GM12864 (cell line): Measurements from ENCODE around the gene ITSN1.

Experiments used
- DNase-seq: peaks from one replicate; pipeline ENCODE4 v3.0.0-alpha.2; 2011; ENCODE audit warnings: low read depth
- H3K4me3 ChIP-seq: 2 replicates; pipeline ENCODE4 v1.5.1; 2011; ENCODE audit warnings: mild to moderate bottlenecking, low read depth, low read length, control low read depth
- TF ChIP-seq, protein P1 (sequence below): IDR thresholded peaks from 2 replicates; pipeline ENCODE4 v1.5.1; 2011; ENCODE audit warnings: low read depth, mild to moderate bottlenecking, moderate library complexity, low read length, control low read depth, inconsistent platforms; ENCODE audit errors: missing control alignments

ITSN1 gene

DNA sequence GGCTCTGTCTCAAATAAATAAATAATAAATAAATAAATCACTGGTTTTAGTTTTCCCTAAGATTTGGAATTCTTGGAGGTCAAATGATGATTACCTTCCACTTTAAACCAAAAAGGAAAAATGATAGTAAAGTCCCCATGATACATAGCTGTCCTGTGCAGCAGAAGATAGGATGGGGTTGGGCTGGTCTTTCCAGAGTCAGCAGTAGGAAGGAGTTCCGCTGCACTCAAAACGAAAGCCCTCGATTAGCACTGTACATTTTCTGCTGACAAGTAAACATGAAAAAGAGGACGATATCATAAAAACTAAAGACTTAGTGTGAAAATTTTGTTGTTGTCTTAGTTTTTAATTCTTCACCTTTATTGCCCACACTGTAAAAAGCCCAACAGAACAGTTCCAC is 193.6 kb downstream of the ITSN1 start:
- TF ChIP-seq, protein P1, sequence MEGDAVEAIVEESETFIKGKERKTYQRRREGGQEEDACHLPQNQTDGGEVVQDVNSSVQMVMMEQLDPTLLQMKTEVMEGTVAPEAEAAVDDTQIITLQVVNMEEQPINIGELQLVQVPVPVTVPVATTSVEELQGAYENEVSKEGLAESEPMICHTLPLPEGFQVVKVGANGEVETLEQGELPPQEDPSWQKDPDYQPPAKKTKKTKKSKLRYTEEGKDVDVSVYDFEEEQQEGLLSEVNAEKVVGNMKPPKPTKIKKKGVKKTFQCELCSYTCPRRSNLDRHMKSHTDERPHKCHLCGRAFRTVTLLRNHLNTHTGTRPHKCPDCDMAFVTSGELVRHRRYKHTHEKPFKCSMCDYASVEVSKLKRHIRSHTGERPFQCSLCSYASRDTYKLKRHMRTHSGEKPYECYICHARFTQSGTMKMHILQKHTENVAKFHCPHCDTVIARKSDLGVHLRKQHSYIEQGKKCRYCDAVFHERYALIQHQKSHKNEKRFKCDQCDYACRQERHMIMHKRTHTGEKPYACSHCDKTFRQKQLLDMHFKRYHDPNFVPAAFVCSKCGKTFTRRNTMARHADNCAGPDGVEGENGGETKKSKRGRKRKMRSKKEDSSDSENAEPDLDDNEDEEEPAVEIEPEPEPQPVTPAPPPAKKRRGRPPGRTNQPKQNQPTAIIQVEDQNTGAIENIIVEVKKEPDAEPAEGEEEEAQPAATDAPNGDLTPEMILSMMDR: no peak
- no peak overlapping the region for H3K4me3 ChIP-seq
- no peak for DNase-seq

DNA sequence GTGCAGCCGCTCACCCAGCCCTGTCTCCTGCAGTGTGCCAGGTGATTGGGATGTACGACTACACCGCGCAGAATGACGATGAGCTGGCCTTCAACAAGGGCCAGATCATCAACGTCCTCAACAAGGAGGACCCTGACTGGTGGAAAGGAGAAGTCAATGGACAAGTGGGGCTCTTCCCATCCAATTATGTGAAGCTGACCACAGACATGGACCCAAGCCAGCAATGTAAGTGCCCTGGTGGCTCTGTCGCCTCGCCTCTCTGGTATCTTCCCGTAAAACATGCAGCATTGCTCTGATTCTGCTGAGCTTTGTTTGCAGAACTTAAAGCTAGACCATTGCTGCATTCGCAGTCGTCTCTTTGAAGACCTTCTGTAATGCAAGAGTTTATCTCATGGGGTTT is 194.1 kb downstream of the ITSN1 start:
- TF ChIP-seq, protein P1: no peak
- H3K4me3 ChIP-seq: no peak overlapping the region
- DNase-seq: no peak

DNA sequence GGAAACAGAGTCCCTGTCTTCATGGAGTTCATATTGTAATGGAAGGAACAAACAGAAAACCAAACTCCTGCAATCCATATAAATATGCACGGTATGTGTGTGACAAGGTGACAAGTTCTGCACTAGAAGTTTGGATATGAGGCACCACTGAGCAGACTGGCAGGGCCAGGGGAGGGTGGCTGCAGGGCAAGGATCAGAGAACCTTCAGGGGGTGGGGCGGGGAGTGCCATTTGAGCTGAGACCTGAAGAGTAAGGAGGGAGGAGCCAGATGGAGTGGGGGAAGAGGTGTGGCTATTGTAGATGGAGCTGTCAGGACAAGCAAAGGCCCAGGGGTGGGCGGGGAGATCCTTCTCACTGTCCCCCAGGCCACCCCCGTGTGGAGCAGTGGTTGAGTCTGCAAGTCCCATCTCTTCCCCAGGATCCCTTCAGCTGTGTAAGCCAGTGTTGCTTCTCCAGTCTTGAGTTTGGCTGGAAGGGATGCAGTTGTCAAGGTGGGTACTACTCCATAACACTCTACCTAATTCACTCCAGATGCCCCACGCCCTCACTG is 196.9 kb downstream of the ITSN1 start:
- TF ChIP-seq, protein P1: no peak
- no peak for DNase-seq

DNA sequence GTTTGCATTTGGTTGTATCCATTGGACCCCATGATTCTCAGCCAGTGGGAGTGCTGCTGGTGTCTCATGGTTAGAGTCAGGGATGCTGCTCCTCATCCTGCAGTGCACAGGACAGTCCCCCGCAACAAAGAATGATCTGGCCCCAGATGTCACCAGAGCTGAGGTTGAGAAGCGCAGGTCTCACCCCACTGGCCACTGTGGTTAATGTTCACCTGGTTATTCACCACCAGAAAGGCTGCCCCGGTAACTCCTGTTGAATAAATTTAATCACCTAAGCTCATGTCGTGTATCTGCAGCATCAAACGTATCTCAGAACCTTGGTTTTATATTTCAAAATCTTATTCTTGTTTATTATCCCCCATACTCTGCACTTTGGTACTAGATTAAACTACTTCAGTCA is 197.5 kb downstream of the ITSN1 start:
- TF ChIP-seq, protein P1: no peak
- no peak overlapping the region for H3K4me3 ChIP-seq
- no peak for DNase-seq

More for the DNA sequence above, 196.9 kb downstream of the ITSN1 start:
- H3K4me3 ChIP-seq: no peak overlapping the region

DNA sequence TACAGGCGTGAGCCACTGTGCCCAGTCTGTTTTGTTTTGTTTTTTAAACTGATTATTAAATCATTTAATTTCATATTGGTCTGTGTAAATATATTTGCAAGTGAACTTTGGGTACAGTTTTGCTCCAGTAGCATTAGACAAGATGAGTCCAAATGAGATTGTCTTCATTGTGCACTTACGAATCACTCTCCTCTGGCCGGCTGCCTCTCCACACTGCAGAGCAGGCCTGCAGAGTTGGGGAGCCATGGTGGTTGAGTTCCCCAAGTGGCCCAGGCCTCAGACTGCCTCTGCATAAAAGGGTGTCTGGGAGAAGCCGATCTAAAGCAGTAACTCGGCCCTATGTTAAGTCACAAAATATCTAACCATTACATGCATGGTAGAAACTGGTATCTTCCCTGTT is 198.5 kb downstream of the ITSN1 start:
- DNase-seq: no peak
- no peak overlapping the region for H3K4me3 ChIP-seq
- TF ChIP-seq, protein P1: no peak

DNA sequence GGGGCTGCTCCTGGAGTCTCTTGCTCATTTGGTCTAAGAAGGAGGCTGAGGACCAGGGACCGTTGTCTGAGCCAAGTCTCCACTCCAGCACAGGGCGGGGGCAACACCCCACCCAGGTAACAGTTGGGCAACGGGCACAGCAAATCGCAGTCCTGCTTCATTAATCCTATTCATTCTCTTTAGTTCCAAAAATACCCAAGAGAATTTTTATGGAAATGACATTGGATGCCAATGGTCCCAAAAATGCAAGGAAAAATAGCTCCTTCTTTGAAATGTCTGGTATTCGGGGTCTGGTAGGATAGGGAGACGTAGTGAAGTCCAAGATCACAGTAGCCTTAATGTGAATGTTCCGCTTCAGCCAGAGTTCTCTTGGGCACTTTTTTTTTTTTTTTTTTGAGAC is 199.3 kb downstream of the ITSN1 start:
- no peak for DNase-seq
- no peak overlapping the region for H3K4me3 ChIP-seq
- TF ChIP-seq, protein P1: no peak

DNA sequence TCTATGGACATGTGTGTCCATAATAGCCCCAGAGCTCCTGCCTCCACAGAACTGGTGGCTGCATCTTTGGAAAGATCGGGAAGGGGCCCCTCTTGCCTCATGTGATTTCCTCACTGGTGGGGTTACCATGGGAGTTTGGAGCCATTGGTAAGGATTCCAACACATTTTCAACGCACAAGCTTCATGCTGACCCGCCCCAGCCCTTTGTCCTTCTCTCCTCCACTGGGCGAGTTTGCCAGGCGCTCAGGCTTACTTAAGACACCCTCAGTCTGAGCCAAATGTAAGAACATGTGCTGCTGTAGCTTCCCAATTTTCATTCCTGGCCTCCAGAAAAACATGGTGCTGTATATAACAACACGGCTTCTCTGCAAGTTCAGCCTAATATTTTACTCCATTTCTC is 200.9 kb downstream of the ITSN1 start:
- no peak for DNase-seq
- no peak overlapping the region for H3K4me3 ChIP-seq
- TF ChIP-seq, protein P1: no peak
